Neural progenitor cell (in vitro differentiated cells): ENCODE data around the gene KPNA5.

ENCODE experiments used
- CTCF ChIP-seq: fragments of 200-600 bp; sonication (generic); IDR thresholded peaks from 2 replicates; pipeline ENCODE4 v1.5.1; 2017; ENCODE audit warnings: antibody characterized with exemption, mild to moderate bottlenecking
- EZH2 ChIP-seq: fragments of 200-600 bp; sonication (generic); IDR thresholded peaks from 2 replicates; pipeline ENCODE4 v1.6.1; 2017; ENCODE audit warnings: antibody characterized with exemption, mild to moderate bottlenecking, moderate library complexity
- EZH2phosphoT487 ChIP-seq: fragments of 200-600 bp; sonication (generic); IDR thresholded peaks from 2 replicates; pipeline ENCODE4 v1.6.1; 2017; ENCODE audit warnings: antibody characterized with exemption

GRCh38 chr6:116714761-116715160 lies 33.8 kb downstream of the KPNA5 start:
- no peak for TF ChIP-seq CTCF
- no peak for TF ChIP-seq EZH2phosphoT487
- no peak for TF ChIP-seq EZH2
